ENCODE results near the gene ALKBH6. TPM values are rescaled to one million over a fixed set of nuclear protein-coding genes. Genes with fewer than 3 reads are reported as not detected.

The ALKBH6 gene
- total and polyA plus RNA-seq, 2 of the 8 experiments (the other 6 are each of a cell fraction or from before 2014, with no cell fraction given), result 19.2 to 33.3 TPM

- Histone ChIP-seq H4K91ac (replicated peaks; ENCODE audit: insufficient read length, low read length) (no peak overlapping the region), H2BK5ac (ENCODE audit: low read depth, low read length) (no peak overlapping the region), H3K27me3 (replicated peaks in 1 of 4; ENCODE audit: control insufficient read depth in 3 of 4, extremely low read depth in 1 of 4, insufficient read depth in 3 of 4, low read length in 3 of 4) (no peaks in the 10 kb centered on the region), H3K27ac (ENCODE audit: low read depth, low read length) (no peak overlapping the region), H2BK12ac (ENCODE audit: low read depth, low read length) (no peak overlapping the region), H3K18ac (ENCODE audit: extremely low read depth, low read length) (no peak overlapping the region), H3K4me1 (replicated peaks in 1 of 4; ENCODE audit: control insufficient read depth in 3 of 4, insufficient read depth in 4 of 4, low read length in 3 of 4) (peaks cover 0 to 4% (median 0%) of the 10 kb centered on the region in 4 experiments; a peak in 1 of 7 replicates), H3K4me2 (ENCODE audit: insufficient read depth in 1 of 2, low read depth in 2 of 2, low read length in 2 of 2) (no peak overlapping the region), H3K14ac (ENCODE audit: insufficient read length) (no peak overlapping the region), H2BK15ac (ENCODE audit: low read length) (no peak overlapping the region), H3K79me1 (ENCODE audit: low read depth, low read length) (no peaks in the 10 kb centered on the region), H2BK120ac (replicated peaks; ENCODE audit: low read depth, low read length) (no peak overlapping the region), H3K56ac (replicated peaks; ENCODE audit: insufficient read length, low read depth, low read length) (no peak overlapping the region), H3K36me3 (ENCODE audit: control insufficient read depth in 2 of 4, insufficient read depth in 4 of 4, low read length in 3 of 4) (no peaks in the 10 kb centered on the region), H2BK20ac (ENCODE audit: low read length) (no peak overlapping the region), H3K9me3 (ENCODE audit: insufficient read depth in 2 of 2, low read depth in 1 of 2, low read length in 1 of 2) (no peaks in the 10 kb centered on the region), H3K4ac (replicated peaks; ENCODE audit: insufficient read length, low read depth, low read length) (no peak overlapping the region), H3K23ac (ENCODE audit: insufficient read length) (no peak overlapping the region), H2AK5ac (ENCODE audit: low read depth, low read length) (no peak overlapping the region), H3K4me3 (ENCODE audit: extremely low read depth in 1 of 4, insufficient read depth in 2 of 4, low read depth in 3 of 4, low read length in 4 of 4) (no peak overlapping the region), H4K8ac (ENCODE audit: extremely low read depth, insufficient read depth, low read length) (no peak overlapping the region), H4K5ac (ENCODE audit: insufficient read length, low read depth, low read length) (no peak overlapping the region), H3K79me2 (ENCODE audit: control insufficient read depth in 1 of 2, insufficient read depth in 2 of 2, low read length in 2 of 2) (no peaks in the 10 kb centered on the region), H3K23me2 (ENCODE audit: low read depth, low read length) (no peaks in the 10 kb centered on the region), H2AFZ (ENCODE audit: low read length) (no peak overlapping the region), H3K9ac (replicated peaks in 1 of 4; ENCODE audit: extremely low read depth in 1 of 4, low read depth in 3 of 4, low read length in 3 of 4) (no peak overlapping the region), H4K20me1 (replicated peaks in 1 of 2; ENCODE audit: control insufficient read depth in 1 of 2, insufficient read depth in 2 of 2, low read length in 2 of 2) (no peaks in the 10 kb centered on the region)
- ChIA-PET POLR2A (ENCODE audit: partially characterized antibody) (interaction anchor here (1.1 to 1.2 kb wide), 2 partner anchors 9 to 30 kb away, joined by 3 read pairs; partner anchors contain the start of gene ALKBH6), CTCF (ENCODE audit: partially characterized antibody) (interaction anchor here (0.6 kb wide), 1 partner anchor 132 kb away, joined by 4 read pairs; no protein-coding TSS in a partner anchor)
- WGBS, 2 experiments (ENCODE audit: extremely low coverage in 1 of 2, insufficient coverage in 1 of 2, insufficient read length in 1 of 2, insufficient replicate concordance in 2 of 2, low coverage in 1 of 2, low lambda C conversion rate in 2 of 2, missing lambda C conversion rate in 1 of 2), result 95% methylated on average over 2 of the region's 2 CpGs; no CpG with 5 or more reads in 1 of the 2 experiments
- FAIRE-seq, result no peak
- no peak for DNase-seq (ENCODE audit: low read depth in 1 of 2, low spot score in 2 of 2)
- TF ChIP-seq EGR1 (IDR thresholded peaks at IDR 0.05; ENCODE audit: borderline replicate concordance, low read depth, low read length) (no peak), USF2 (IDR thresholded peaks at IDR 0.05; ENCODE audit: low read length) (no peak), BRCA1 (IDR thresholded peaks at IDR 0.05; ENCODE audit: low read depth, low read length) (no peak), TAF1 (IDR thresholded peaks at IDR 0.05; ENCODE audit: low read depth, low read length) (no peak), MAFK (IDR thresholded peaks at IDR 0.05; ENCODE audit: low read depth, low read length) (no peak), KDM5A (IDR thresholded peaks at IDR 0.05; ENCODE audit: low read length) (no peak), EZH2 (IDR thresholded peaks at IDR 0.05; ENCODE audit: low read depth, low read length, severe bottlenecking) (no peak), CTBP2 (IDR thresholded peaks at IDR 0.05; ENCODE audit: borderline replicate concordance, insufficient read depth, insufficient read length, low read length) (no peak), KDM1A (IDR thresholded peaks at IDR 0.05; ENCODE audit: borderline replicate concordance, low read length) (no peak), CREB1 (IDR thresholded peaks at IDR 0.05) (no peak), POU5F1 (IDR thresholded peaks at IDR 0.05; ENCODE audit: low read depth, low read length) (no peak), RFX5 (IDR thresholded peaks at IDR 0.05; ENCODE audit: borderline replicate concordance, low read depth, low read length) (no peak), E2F6 (IDR thresholded peaks at IDR 0.05) (no peak)
Observed at GRCh38 chr19:36043952-36044351, 29.9 kb upstream of the ALKBH6 start.
